GM18511 (cell line): ENCODE data around the gene KDM4F.

ENCODE experiments used
- ATAC-seq: cut with Tn5 transposase; IDR thresholded peaks from one replicate; pipeline ENCODE4 v1.9.1; 2021; ENCODE audit warnings: mild to moderate bottlenecking, moderate library complexity; ENCODE audit not compliant: unreplicated experiment

The KDM4F gene

GRCh38 chr11:95089620-95090542 lies 40.7 kb downstream of the KDM4F start, which contains the start of gene ENDOD1:
TSS of gene ENDOD1 (plus strand) at chr11:95089846. CDS start at chr11:95089928, 82 bp downstream.
- ATAC-seq = peak; percentile 85

GRCh38 chr11:95091663-95092180 lies 42.5 kb downstream of the KDM4F start:
- no peak for ATAC-seq

GRCh38 chr11:95092549-95093324 lies 43.5 kb downstream of the KDM4F start:
- no peak for ATAC-seq

DNA sequence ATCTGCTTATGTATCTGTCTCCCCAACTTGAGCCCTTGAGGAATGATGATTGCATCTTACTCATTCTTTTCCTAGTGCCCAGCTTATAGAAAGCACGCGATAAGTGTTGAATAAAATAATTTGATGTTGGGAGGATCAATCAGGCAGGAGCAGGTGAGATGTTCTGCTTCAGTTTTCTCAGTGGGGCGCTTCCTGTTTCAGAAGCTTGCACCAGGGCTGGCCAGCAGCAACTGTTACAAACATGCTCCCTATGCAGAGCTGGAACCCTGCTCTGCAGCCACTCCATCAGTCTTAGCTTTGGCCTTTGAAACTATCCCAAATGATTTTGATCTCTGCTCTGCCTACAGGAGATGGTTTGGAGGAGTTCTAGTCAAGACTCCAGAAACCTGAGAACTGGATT lies 44.3 kb downstream of the KDM4F start:
- peak; percentile 15 for ATAC-seq

GRCh38 chr11:95095858-95096587 lies 46.8 kb downstream of the KDM4F start:
- peak; percentile 84 for ATAC-seq

DNA sequence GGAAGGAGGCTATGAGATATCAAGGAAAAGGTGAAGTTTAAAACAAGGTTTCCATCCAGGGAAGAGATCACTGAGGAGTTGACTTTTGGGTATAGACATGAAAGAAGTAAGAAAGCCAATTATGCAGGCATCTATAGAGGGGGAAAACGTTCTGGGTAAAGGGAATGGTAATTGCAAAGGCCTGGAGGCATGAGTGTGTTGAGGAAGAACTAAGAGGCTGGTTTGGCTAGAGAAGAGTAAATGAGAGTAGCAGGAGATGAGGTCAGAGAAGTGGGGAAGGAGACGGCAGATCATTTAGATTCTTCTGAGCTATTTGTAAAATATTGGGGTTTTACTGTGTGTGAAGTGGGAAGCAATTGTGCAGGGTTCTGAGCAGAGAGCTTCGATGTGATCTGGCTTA lies 48.0 kb downstream of the KDM4F start:
- ATAC-seq = no peak

- no peak for ATAC-seq
These were observed 49.6 kb downstream of the KDM4F start for GRCh38 chr11:95098826-95099225.

DNA sequence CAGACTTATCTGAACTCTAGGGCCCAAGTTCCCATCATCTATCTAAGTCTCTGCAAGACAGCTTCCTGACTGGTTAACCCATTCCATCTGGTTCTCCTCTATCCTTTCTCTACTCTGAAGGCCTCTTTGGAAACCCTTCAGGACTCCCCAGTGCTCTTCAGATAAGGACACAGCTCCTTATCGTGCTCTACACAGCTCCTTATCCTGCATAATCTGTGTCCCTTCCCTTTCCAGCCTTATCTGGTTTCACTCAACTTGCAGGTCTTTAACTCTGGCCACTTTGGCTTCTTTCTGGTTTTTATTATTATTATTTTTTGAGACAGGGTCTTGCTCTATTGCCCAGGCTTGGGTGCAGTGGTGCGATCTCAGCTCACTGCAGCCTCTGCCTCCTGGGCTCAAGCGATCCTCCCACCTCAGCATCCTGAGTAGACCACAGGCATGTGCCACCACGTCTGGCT lies 51.0 kb downstream of the KDM4F start:
- no peak for ATAC-seq
